HL-60 (cell line): ENCODE results near the gene B3GNT3.

ENCODE experiments used
- GABPA ChIP-seq: IDR thresholded peaks from 2 replicates; pipeline ENCODE4 v1.6.1; 2012; ENCODE audit warnings: low read depth
- POLR2AphosphoS5 ChIP-seq: IDR thresholded peaks from 2 replicates; pipeline ENCODE4 v1.6.1; 2012; ENCODE audit warnings: low read depth
- TF ChIP-seq, protein P1 (sequence below): IDR thresholded peaks from one replicate; pipeline ENCODE4 v1.5.1; 2011; ENCODE audit warnings: low read length, control low read depth, inconsistent platforms; ENCODE audit not compliant: insufficient read depth

DNA sequence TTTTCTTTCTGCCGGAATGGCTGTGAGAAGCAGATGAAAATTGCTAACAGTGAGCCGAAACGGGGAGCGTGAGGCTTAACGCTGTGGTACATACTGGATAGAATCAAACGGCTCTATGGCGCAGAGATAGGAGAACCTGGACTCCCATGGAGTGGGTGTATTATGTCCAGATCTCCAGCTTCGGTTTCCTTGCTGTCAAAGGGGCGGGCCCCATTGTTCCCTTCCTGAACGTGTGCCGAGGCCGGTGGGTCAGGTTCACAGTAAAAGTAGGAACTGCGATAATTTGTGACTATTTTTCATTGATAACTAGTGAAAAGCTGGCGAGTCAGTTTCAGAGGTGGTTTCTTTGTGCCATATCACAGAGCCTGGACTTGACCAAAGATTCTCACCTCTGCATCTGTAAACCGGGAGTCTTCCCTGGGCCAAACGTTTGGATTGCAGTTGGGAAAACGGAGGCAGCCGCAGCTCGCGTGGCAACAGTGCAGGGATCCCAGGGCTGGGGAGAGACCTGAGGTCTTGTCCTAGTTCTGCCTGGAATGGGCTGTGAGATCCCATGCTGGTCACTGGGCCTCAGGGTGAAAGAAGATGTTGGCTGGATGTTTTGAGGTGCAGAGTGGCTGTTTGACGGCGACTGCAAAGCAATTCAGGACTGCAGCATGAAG is 65.5 kb downstream of the B3GNT3 start:
- TF ChIP-seq, protein P1, sequence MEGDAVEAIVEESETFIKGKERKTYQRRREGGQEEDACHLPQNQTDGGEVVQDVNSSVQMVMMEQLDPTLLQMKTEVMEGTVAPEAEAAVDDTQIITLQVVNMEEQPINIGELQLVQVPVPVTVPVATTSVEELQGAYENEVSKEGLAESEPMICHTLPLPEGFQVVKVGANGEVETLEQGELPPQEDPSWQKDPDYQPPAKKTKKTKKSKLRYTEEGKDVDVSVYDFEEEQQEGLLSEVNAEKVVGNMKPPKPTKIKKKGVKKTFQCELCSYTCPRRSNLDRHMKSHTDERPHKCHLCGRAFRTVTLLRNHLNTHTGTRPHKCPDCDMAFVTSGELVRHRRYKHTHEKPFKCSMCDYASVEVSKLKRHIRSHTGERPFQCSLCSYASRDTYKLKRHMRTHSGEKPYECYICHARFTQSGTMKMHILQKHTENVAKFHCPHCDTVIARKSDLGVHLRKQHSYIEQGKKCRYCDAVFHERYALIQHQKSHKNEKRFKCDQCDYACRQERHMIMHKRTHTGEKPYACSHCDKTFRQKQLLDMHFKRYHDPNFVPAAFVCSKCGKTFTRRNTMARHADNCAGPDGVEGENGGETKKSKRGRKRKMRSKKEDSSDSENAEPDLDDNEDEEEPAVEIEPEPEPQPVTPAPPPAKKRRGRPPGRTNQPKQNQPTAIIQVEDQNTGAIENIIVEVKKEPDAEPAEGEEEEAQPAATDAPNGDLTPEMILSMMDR, result no peak
- TF ChIP-seq POLR2AphosphoS5, result 0 out of 2 replicates have a peak, but pooled peaks have one; percentile 27
- no peak for TF ChIP-seq GABPA
